ENCODE results near the gene ADAMTSL3. TPM values are rescaled to one million over a fixed set of nuclear protein-coding genes. Genes with fewer than 3 reads are reported as not detected.
"Not testable (repeated sequence)": the region's sequence is repeated elsewhere in the genome, so short reads cannot be mapped to it uniquely, and the experiment has no call there.

The ADAMTSL3 gene
- polyA plus RNA-seq, 1 experiment = not detected

DNA sequence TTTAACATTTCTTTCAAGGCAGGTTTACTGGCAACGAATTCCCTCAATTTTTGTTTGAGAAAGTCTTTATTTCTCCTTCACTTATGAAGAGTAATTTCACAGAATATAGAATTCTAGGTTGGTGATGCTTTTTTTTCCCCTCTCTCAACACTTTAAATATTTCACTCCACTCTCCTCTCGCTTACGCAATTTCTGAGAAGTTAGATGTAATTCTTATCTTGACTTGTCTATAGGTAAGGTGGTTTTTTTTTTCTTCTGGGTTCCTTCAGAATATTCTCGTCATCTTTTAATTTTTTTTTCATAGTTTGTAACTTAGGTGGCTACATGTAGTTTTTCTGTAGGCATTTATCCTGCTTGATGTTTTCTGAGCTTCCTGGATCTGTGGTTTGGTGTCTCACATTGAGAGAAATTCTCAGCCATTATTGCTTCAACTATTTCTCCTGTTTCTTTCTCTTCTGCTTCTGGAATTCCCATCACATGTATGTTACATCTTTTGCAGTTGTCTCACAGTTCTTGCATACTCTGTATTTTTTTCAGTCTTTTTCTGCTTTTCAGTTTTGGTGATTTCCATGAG lies 392.2 kb downstream of the ADAMTSL3 start:
- ChIA-PET CTCF (no interaction called here), POLR2A (no interaction called here)
- no peaks in the 10 kb centered on the region for H3K36me3 ChIP-seq (ENCODE audit: control insufficient read depth, insufficient read depth, low read length)
- TF ChIP-seq, protein P1, sequence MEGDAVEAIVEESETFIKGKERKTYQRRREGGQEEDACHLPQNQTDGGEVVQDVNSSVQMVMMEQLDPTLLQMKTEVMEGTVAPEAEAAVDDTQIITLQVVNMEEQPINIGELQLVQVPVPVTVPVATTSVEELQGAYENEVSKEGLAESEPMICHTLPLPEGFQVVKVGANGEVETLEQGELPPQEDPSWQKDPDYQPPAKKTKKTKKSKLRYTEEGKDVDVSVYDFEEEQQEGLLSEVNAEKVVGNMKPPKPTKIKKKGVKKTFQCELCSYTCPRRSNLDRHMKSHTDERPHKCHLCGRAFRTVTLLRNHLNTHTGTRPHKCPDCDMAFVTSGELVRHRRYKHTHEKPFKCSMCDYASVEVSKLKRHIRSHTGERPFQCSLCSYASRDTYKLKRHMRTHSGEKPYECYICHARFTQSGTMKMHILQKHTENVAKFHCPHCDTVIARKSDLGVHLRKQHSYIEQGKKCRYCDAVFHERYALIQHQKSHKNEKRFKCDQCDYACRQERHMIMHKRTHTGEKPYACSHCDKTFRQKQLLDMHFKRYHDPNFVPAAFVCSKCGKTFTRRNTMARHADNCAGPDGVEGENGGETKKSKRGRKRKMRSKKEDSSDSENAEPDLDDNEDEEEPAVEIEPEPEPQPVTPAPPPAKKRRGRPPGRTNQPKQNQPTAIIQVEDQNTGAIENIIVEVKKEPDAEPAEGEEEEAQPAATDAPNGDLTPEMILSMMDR (IDR thresholded peaks at IDR 0.05; ENCODE audit: insufficient read depth, low read depth, low read length) = no peak
- no peaks in the 10 kb centered on the region for H3K27me3 ChIP-seq (ENCODE audit: control insufficient read depth, insufficient read depth, low read length)
- no peak overlapping the region for H3K4me3 ChIP-seq (ENCODE audit: low read depth, low read length)
- no peak for DNase-seq (ENCODE audit: low read depth)

DNA sequence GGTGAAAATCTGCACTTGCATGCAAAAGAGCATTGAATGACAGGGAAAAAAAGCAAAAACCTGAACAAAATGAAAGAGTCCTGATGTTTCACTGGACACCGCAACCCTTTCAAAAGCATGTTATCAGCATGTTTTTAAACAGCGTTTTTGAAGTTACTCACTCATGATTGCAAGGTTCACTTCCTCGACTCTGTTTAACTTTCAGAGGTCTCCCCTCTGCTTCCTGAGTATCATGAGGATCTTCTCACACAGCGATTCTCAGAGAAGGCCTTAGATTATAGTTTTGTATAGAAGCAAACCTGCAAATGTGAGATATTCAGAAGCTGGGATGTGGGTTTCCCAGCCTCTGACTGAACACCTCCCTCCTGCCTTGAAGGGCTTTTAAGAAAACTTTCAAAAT lies 395.6 kb downstream of the ADAMTSL3 start:
- POLR2A ChIA-PET; DNase-seq (ENCODE audit: low read depth); H3K36me3 ChIP-seq (ENCODE audit: control insufficient read depth, insufficient read depth, low read length); CTCF ChIA-PET; H3K4me3 ChIP-seq (ENCODE audit: low read depth, low read length); H3K27me3 ChIP-seq (ENCODE audit: control insufficient read depth, insufficient read depth, low read length): not testable (repeated sequence)

DNA sequence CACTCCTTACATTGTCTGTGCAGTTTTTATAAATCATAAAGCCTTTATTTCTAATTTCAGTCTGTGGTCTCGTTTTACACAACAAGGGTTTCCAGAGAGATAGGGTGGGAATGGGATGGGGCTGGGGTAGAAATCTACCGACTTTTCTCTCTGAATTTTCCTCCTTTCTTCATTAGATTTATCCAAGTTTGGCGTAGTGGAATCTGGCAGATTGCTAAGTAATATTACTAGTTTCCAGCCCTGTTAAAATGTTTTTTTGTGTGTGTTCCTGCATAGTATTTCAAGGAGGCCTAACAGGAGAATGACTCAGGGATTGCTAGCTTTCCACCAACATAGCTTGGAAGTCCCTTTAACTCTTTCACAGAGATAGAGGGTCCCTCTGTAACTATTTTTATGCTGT lies 396.2 kb downstream of the ADAMTSL3 start:
- H3K4me3 ChIP-seq (ENCODE audit: low read depth, low read length) = no peak overlapping the region

DNA sequence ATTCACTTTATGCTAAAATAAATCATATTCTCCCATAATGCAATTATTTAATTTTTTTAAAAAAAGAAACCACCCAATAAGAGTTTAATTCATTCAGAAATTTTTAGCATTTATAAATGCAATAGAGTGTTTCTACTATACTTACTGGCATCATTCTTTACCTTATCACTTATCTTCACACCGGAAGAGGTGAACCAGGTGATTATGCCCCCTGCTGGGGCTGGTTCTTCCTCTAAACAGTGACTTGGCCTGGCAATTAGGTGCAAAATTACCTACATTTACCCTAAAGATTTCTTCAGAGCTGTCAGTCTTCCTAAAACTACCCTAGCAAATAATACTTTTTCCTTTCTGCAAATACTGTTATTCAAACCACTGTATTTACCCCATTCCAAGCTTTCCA lies 397.2 kb downstream of the ADAMTSL3 start:
- H3K4me3 ChIP-seq (ENCODE audit: low read depth, low read length); CTCF ChIA-PET; H3K36me3 ChIP-seq (ENCODE audit: control insufficient read depth, insufficient read depth, low read length); DNase-seq (ENCODE audit: low read depth); H3K27me3 ChIP-seq (ENCODE audit: control insufficient read depth, insufficient read depth, low read length); POLR2A ChIA-PET: not testable (repeated sequence)

More for the DNA sequence above, 396.2 kb downstream of the ADAMTSL3 start:
- TF ChIP-seq, protein P1 (IDR thresholded peaks at IDR 0.05; ENCODE audit: insufficient read depth, low read depth, low read length) = no peak
- no peaks in the 10 kb centered on the region for H3K36me3 ChIP-seq (ENCODE audit: control insufficient read depth, insufficient read depth, low read length)
- ChIA-PET CTCF (no interaction called here), POLR2A (no interaction called here)
- no peak for DNase-seq (ENCODE audit: low read depth)
- H3K27me3 ChIP-seq (ENCODE audit: control insufficient read depth, insufficient read depth, low read length) = no peaks in the 10 kb centered on the region

DNA sequence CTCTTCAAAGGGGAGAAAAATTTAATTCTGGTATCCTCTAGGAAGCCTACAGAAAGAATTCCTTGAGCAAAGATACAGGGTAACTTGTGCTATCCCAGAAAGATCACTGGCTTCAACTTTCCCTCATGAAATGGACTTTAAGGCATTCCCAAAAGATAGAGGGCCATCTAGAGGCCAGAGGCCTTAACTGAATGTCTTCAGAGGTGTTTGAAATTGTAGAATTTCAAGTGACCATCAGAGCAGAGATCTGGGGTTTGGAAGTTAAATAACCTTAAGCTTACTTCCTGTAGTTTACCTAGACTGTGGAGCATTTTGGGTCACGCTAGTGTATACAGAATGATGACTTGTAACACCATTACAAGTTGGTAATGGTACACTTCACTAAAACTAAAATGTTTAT lies 400.6 kb downstream of the ADAMTSL3 start:
- H3K36me3 ChIP-seq (ENCODE audit: control insufficient read depth, insufficient read depth, low read length); POLR2A ChIA-PET; CTCF ChIA-PET; H3K4me3 ChIP-seq (ENCODE audit: low read depth, low read length); H3K27me3 ChIP-seq (ENCODE audit: control insufficient read depth, insufficient read depth, low read length); DNase-seq (ENCODE audit: low read depth): not testable (repeated sequence)

DNA sequence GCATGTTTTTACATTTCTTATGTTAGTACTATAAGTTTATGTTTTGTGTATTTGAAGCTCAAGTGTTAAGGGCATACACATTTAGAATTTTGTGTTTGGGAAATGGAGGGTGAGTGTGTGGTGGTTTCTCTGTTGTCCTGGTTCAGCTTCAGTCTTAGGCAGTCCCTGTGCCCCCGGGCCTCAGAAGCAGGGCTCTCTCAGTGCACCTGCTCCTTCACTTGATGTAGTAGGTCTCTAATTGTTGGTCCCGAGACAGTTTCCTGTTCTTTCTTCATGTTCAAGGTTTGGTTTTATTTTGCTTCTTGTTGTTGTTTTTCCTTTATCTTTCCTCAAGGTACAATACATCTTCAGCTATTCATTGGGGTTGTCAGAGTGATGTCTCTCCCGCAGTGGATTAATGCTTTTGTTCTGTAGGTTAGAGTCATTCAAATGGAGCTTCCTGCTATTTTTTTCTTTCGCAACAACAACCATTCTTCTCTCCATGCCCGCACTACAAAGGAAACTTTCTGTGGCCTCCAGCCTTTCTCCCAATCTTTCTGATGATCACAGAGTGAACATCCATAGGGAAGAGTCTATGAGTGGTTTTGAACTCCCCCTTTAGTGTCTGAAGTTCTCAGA lies 403.9 kb downstream of the ADAMTSL3 start:
- ChIA-PET CTCF (no interaction called here), POLR2A (no interaction called here)
- H3K36me3 ChIP-seq (ENCODE audit: control insufficient read depth, insufficient read depth, low read length) = no peaks in the 10 kb centered on the region
- TF ChIP-seq, protein P1 (IDR thresholded peaks at IDR 0.05; ENCODE audit: insufficient read depth, low read depth, low read length) = no peak
- no peak for DNase-seq (ENCODE audit: low read depth)
- H3K27me3 ChIP-seq (ENCODE audit: control insufficient read depth, insufficient read depth, low read length) = no peaks in the 10 kb centered on the region
- no peak overlapping the region for H3K4me3 ChIP-seq (ENCODE audit: low read depth, low read length)

DNA sequence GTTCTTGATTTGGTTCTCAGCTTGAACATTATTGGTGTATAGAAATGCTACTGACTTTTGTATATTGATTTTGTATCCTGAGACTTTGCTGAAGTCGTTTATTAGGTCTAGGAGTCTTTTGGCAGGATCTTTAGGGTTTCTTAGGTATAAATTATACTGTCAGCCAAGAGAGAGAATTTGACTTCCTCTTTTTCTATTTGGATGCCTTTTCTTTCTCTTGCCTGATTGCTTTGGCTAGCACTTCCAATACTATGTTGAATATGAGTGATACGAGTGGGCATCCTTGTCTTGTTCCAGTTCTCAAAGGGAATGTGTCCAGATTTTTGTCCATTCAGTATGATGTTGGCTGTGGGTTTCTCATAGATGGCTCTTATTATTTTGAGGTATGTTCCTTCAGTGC lies 409.8 kb downstream of the ADAMTSL3 start:
- H3K36me3 ChIP-seq (ENCODE audit: control insufficient read depth, insufficient read depth, low read length); H3K27me3 ChIP-seq (ENCODE audit: control insufficient read depth, insufficient read depth, low read length); CTCF ChIA-PET; POLR2A ChIA-PET; H3K4me3 ChIP-seq (ENCODE audit: low read depth, low read length); DNase-seq (ENCODE audit: low read depth): not testable (repeated sequence)

DNA sequence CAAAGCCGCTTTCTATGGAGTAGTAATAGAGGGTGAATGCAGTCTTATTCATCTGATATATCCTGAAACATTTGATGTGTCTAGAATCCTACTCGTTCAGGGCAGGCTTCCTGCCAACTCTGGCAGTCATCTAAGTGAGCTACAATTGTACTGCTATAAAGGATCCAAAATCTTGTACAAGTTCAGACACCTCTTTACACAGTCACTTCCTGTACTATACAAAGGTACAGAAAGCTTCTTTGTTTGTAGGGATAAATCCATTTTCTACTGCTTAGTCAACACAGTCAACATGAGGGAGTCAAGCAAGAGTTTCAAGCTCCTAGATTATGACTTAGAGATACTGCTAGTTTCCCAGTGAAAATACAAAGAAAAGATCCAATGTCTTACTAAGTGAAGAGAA lies 414.8 kb downstream of the ADAMTSL3 start:
- CTCF ChIA-PET; POLR2A ChIA-PET; DNase-seq (ENCODE audit: low read depth); H3K36me3 ChIP-seq (ENCODE audit: control insufficient read depth, insufficient read depth, low read length); H3K27me3 ChIP-seq (ENCODE audit: control insufficient read depth, insufficient read depth, low read length); H3K4me3 ChIP-seq (ENCODE audit: low read depth, low read length): not testable (repeated sequence)

DNA sequence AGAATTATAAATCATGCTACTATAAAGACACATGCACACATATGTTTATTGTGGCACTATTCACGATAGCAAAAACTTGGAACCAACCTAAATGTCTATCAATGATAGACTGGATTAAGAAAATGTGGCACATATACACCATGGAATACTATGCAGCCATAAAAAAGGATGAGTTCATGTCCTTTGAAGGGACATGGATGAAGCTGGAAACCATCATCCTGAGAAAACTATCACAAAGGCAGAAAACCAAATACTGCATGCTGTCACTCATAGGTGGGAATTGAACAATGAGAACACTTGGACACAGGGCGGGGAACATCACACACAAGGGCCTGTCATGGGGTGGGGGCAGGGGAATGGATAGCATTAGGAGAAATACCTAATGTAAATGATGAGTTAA lies 424.1 kb downstream of the ADAMTSL3 start:
- DNase-seq (ENCODE audit: low read depth); POLR2A ChIA-PET; CTCF ChIA-PET; H3K27me3 ChIP-seq (ENCODE audit: control insufficient read depth, insufficient read depth, low read length); H3K4me3 ChIP-seq (ENCODE audit: low read depth, low read length); H3K36me3 ChIP-seq (ENCODE audit: control insufficient read depth, insufficient read depth, low read length): not testable (repeated sequence)

DNA sequence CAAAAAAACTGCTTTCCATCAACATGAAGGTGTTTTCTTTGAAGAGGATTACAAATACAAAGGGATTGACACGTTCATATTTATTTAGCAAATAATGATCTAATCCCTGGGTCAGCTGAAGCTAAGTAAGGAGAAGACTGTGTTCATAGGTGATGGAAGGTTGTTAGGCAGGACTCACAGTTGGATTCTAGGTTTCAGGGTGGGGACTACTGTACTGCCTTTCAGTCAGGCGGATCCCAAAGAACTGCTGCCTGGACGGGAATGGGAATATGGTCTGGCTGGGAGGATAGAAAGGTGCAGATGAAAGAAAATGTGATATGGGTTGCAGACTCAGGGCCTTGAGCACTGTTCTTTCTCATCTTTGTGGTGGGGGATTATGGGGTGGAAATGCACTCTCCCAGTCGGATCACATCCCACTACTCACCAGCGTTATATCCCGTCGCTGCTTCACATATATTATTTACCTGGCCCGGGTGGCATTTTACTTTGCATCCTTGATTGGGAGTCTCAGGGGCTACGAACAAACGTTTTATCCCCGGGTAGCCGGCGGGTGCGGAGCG lies 425.5 kb downstream of the ADAMTSL3 start:
- CTCF ChIA-PET; DNase-seq (ENCODE audit: low read depth); POLR2A ChIA-PET: not testable (repeated sequence)

More for the DNA sequence above, 425.5 kb downstream of the ADAMTSL3 start:
- not testable (repeated sequence) for H3K27me3 ChIP-seq (ENCODE audit: control insufficient read depth, insufficient read depth, low read length); H3K36me3 ChIP-seq (ENCODE audit: control insufficient read depth, insufficient read depth, low read length); H3K4me3 ChIP-seq (ENCODE audit: low read depth, low read length)

Measured in BJ (cell line).